Neuron (in vitro differentiated cells): ENCODE data around the gene NPTX1.

Experiments used
- H2AFZ ChIP-seq: one replicate; pipeline ENCODE4 v1.6.1; 2013; ENCODE audit warnings: low read depth, mild to moderate bottlenecking, inconsistent platforms, low read length, moderate library complexity
- H3K27me3 ChIP-seq: one replicate; pipeline ENCODE4 v1.6.1; 2013; ENCODE audit warnings: low read length; ENCODE audit not compliant: insufficient read depth
- H3K36me3 ChIP-seq: one replicate; pipeline ENCODE4 v1.6.1; 2013; ENCODE audit warnings: low read length; ENCODE audit not compliant: insufficient read depth
- H3K4me1 ChIP-seq: one replicate; pipeline ENCODE4 v1.6.1; 2013; ENCODE audit warnings: low read length; ENCODE audit not compliant: insufficient read depth
- H3K4me3 ChIP-seq: 2 replicates; pipeline ENCODE4 v1.5.1; 2013; ENCODE audit warnings: mild to moderate bottlenecking, low read length, moderate library complexity
- H3K9me3 ChIP-seq: one replicate; pipeline ENCODE4 v1.6.1; 2013; ENCODE audit warnings: low read length

Gene NPTX1

DNA sequence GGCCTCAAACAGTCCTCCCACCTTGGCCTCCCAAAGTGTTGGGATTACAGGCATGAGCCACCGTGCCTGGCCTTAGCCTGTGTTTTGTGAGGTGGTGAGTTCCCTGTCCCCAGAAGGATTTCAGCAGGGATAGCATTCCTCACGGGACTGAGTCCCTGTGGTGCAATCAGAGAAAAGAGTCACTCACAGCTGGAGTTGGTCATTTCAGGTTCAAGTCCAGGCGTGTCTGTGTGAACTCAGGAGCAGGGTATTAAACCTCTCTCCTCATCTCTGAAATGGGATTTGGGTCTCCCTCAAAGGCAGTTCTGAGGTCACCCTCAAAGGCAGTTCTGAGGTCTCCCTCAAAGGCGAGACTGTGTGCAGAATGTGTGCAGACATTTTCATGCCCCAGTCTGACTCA lies 28.6 kb downstream of the NPTX1 start:
- Histone ChIP-seq H3K4me3 (no peak overlapping the region), H2AFZ (no peak overlapping the region), H3K27me3 (peaks cover 25% of the 10 kb centered on the region), H3K9me3 (no peaks in the 10 kb centered on the region), H3K36me3 (no peaks in the 10 kb centered on the region), H3K4me1 (peaks cover 13% of the 10 kb centered on the region)

DNA sequence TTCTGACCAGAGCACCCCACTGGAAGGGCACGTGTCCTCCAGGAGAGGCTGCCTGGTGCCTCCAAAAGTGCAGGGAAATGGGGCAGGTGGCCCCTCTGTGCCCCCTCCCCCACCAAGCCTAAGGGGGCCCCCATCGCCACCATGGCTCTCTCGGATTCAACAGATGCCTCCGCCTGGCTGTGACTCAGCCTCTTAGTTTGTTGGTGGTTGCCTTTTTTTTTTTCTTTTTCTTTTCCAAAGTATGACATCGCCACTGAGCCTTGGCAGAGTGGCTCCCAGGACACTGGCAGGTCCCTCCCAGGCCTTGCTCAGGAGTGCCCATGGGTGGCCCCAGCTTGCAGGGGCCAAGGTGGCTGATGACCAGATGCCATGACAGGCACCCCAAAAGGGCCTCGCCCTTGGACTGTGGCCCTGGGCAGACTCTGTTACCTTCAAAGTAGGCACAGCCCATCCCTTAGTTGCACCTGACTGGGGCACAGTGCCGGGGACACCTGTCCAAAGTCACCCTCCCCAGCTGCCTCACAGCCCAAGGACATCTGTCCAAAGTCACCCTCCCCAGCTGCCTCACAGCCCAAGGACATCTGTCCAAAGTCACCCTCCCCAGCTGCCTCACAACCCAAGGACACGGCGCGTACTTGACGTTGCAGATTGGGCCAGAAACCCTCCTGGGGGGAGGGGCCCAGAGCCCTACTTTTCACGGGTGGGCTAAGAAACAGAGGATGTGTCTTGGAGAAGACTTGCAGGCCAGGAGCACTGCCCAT lies 29.6 kb downstream of the NPTX1 start:
- no peak overlapping the region for H3K4me3 ChIP-seq
- peaks cover 13% of the 10 kb centered on the region for H3K4me1 ChIP-seq
- H3K27me3 ChIP-seq = peaks cover 25% of the 10 kb centered on the region
- no peaks in the 10 kb centered on the region for H3K9me3 ChIP-seq
- H2AFZ ChIP-seq = no peak overlapping the region
- no peaks in the 10 kb centered on the region for H3K36me3 ChIP-seq

DNA sequence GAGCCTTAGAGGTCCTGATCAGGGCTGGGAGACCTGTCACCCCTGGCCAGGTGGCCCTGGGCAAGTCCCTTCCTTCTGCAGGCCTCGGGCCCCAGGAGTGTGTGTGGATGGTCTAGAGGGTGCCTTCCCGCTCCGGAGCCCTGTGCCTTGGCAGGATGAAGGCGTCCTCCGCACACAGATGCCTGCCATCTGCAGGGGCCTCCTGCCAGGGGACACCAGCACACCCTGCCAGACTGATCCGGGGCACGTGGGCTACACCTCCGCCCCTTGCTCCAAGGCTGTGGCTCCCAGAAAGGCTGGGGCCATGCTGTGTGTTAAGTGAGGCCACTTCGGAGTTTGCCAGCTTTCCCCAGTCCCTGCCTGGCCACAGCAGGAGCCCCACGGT lies 30.7 kb downstream of the NPTX1 start:
- peaks cover 25% of the 10 kb centered on the region for H3K27me3 ChIP-seq
- no peaks in the 10 kb centered on the region for H3K36me3 ChIP-seq

DNA sequence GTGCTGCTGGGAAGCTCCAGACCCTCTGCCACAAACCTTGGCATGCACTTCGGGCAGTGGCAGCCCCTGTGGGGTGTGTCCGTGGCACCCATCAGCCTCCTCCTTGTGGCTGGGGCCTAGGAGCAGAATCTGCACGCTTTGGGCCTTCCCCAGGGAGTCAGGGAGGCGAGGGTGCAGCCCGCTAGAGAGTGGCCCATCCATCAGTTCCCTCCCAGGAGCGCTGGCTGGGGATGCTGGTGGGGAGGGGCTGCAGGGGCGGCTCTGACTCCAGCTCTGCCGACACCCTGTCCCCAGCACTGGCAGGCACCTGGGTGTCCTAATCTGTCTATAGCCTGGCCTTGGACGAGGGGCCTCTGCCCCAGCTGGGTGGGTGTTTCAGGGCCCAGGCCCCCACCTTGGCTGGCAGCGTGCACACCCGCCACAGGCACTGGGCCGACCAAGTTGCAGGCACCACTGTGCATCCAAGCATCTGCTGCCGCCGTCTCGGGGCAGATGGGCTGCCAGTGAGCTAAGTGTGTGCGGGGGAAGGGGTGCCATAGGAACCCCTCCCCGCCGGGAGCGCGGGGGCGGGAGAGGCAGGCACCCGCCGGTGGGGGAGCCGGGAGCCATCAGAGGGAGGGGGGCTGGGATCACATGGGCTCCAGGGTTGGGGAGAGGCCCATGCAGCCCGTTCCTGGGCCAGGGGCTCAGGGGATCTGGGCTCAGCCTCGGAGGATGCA lies 31.2 kb downstream of the NPTX1 start:
- Histone ChIP-seq H3K36me3 (no peaks in the 10 kb centered on the region), H3K4me3 (no peak overlapping the region), H2AFZ (no peak overlapping the region), H3K4me1 (peaks cover 13% of the 10 kb centered on the region), H3K27me3 (peaks cover 25% of the 10 kb centered on the region), H3K9me3 (no peaks in the 10 kb centered on the region)

More for the DNA sequence above, 30.7 kb downstream of the NPTX1 start:
- Histone ChIP-seq H2AFZ (no peak overlapping the region), H3K4me1 (peaks cover 13% of the 10 kb centered on the region), H3K9me3 (no peaks in the 10 kb centered on the region), H3K4me3 (no peak overlapping the region)

DNA sequence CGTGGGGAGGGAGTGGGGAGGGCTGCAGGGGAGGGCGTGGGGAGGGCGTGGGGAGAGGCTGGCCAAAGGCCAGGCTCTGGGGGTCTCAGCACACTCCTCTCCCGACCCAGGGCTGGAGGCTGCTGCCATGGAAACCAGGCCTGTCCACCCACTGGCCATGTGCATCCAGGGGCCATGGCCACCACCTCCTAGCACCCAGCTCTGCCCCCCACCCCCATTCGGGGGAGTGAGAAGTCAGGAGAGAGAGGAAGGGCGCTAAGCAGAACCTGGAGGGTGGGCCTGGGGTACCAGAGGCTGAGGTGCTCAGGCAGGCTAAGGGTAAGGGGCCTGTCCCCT lies 31.8 kb downstream of the NPTX1 start:
- Histone ChIP-seq H3K4me1 (peaks cover 13% of the 10 kb centered on the region), H3K36me3 (no peaks in the 10 kb centered on the region)

DNA sequence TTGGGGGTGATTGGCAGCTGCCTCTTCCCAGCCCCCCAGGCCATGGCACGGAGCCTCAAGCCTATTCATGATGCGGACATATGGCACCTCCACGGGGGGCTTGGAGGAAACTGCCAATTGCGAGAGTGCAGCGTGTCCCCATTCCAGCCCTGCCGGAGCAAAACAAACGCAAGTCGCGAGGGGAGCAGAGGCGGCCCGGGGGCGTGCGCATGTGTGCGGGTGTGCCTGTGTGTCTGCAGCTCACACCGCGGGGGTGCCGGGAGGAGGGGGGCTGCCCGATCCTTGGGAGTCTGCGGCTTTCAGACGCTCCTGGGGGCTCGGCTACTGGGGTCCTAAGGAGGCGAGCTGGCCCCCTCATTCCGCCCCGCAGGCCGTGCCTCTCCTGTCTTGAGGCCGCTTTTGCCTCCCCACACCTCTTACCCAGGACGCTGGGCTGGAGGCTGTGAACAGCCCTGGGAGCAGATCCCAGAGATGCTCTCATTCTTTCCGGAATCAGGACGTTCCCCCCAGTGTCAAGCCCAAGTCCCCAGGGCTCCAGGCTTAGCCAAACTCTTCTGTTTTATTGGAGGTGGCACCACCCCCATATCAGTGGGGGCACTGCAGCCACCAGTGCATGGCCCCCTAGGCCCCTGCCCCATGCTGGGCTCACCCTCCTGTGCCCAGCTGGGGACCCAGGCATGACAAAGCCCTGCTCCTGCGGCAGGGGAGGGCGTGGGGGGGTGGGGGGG lies 32.3 kb downstream of the NPTX1 start:
- peaks cover 13% of the 10 kb centered on the region for H3K4me1 ChIP-seq
- H3K9me3 ChIP-seq = no peaks in the 10 kb centered on the region
- H3K36me3 ChIP-seq = no peaks in the 10 kb centered on the region
- no peak overlapping the region for H3K4me3 ChIP-seq
- peaks cover 23% of the 10 kb centered on the region for H3K27me3 ChIP-seq
- no peak overlapping the region for H2AFZ ChIP-seq

More for the DNA sequence above, 31.8 kb downstream of the NPTX1 start:
- Histone ChIP-seq H2AFZ (no peak overlapping the region), H3K27me3 (peaks cover 25% of the 10 kb centered on the region), H3K9me3 (no peaks in the 10 kb centered on the region), H3K4me3 (no peak overlapping the region)

DNA sequence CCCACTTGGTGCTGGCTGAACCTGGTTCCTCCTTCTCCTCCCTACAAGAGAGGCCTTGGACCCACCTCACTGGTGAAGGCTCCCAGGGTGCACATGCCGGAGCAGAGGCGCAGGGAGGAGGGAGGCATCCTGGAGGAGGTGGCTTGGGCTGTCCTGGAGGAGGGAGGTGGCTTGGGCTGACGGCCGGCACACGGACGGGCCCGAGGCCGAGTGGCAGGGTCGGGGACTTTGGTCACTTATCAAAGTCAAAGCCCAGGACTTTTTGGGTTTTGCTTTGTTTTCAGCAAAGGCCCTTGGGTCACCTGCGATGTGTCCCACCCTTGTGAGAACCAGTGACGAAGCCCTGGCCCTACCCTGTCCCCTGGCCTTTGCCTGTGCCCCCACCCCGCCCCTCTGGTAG lies 32.9 kb downstream of the NPTX1 start:
- Histone ChIP-seq H3K4me3 (no peak overlapping the region), H3K4me1 (peaks cover 13% of the 10 kb centered on the region), H3K9me3 (no peaks in the 10 kb centered on the region), H3K36me3 (no peaks in the 10 kb centered on the region), H3K27me3 (peaks cover 20% of the 10 kb centered on the region), H2AFZ (no peak overlapping the region)

DNA sequence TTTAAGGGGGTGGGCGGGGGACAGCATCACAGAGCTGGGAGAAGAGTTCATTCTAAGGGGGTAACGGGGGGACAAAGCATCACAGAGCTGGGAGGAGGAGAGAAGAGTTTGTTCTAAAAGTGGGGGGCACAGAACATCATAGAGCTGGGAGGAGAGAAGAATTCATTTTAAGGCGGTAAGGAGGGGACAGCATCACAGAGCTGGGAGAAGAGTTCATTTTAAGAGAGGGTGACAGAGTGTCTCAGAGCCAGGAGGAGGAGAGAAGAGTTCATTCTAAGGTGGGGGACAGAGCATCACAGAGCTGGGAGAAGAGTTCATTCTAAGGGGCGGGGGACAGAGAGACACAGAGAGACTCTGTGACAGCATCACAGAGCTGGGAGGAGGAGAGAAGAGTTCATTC lies 33.6 kb downstream of the NPTX1 start:
- Histone ChIP-seq H2AFZ (no peak overlapping the region), H3K4me1 (peaks cover 13% of the 10 kb centered on the region), H3K36me3 (no peaks in the 10 kb centered on the region), H3K27me3 (peaks cover 15% of the 10 kb centered on the region), H3K4me3 (no peak overlapping the region), H3K9me3 (no peaks in the 10 kb centered on the region)

DNA sequence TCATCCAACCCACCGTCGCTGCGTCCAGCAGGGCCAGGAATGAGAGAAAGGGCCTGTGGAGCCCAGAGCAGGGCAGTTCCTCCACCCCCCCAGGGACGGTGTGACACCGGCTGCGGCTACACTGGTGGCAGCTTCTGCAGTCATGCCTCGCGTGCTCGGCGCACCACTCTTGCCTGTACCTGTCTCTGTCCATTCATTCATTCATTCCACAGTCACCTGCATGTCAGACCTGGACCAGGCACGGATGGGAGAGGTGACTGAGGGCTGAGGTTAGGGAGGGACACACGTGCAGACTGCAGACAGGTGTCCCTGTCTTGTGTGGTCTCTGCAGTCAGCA lies 34.1 kb downstream of the NPTX1 start:
- no peak overlapping the region for H3K4me3 ChIP-seq
- no peaks in the 10 kb centered on the region for H3K9me3 ChIP-seq
- peaks cover 15% of the 10 kb centered on the region for H3K27me3 ChIP-seq
- H3K4me1 ChIP-seq = peaks cover 13% of the 10 kb centered on the region
- H3K36me3 ChIP-seq = no peaks in the 10 kb centered on the region
- H2AFZ ChIP-seq = no peak overlapping the region

DNA sequence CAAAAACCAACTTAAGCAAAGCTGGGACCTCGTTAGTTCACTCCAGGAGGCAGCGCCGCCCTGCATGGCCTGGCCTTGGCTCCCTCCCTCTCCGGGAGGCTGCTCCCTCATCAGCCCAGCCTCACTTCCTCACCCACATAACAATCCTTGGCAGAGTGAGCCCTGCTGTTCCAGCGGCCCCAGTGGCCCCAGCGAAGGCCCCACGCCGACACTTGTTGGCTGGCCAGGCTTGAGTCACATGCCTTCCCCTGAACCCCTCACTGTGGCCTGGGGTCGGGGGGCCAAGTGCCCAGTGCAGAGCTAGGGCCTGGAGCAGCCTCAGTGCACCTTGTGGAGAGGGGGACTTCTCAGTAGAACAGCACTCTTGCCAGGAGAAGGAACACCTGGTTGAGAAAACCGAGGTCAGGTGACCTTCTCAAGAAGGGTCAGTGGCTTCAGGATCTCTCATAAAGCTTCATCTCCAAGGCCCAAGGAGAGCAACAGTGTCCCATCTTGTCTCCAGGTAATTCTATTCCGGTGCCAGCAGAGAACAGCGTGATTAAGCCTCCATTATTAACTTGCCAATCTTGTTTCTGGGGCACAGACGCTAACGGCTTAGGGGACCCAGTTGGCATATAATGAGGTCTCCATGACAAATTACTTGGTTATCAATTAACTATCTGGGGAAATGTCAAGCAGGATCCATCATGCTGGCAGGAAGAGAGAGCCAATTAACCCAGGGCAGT lies 34.6 kb downstream of the NPTX1 start:
- Histone ChIP-seq H3K4me3 (no peak overlapping the region), H3K27me3 (peaks cover 15% of the 10 kb centered on the region)

DNA sequence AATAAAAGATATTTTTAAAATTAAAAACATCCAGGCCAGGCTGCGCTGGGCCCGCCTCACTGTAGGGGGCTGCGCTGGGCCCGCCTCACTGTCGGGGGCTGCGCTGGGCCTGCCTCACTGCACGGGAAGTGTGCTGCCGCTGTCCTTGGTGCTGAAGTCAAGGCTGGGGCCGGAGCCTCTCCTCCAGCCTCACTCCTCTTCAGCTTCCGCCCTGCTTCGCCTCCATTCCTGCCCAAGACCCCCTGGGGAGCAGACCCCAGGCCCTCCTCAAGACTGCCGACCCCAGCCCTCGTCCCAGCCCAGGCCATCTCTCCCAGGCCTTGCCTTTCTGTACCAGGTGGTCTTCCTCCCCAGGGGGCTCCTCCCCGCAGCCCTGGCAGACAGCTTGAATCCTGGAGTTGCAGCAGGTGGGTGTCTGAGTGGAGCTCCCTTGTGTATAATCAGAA lies 35.3 kb downstream of the NPTX1 start:
- no peak overlapping the region for H3K4me3 ChIP-seq

More for the DNA sequence above, 34.6 kb downstream of the NPTX1 start:
- Histone ChIP-seq H3K9me3 (no peaks in the 10 kb centered on the region), H3K36me3 (no peaks in the 10 kb centered on the region), H2AFZ (no peak overlapping the region), H3K4me1 (peaks cover 13% of the 10 kb centered on the region)

DNA sequence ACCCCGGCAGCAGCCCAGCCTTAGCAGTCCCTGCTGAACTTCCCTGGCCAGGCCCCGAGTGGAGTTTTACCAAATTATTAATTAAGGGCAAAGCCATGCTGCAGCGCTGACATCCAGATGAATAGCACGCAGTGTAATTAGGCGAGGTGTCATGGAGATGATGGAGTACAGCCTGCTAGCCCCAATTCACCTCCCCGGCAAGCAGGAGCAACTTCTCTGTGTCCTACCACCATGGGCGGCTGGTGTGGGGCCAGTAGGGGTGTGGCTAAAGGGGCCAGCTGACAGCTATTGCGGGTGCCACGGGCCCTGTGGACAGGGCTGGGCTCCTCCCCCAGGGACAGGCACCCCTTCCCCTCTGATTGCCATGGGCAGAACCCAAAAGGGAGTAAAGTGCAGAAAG lies 36.9 kb downstream of the NPTX1 start:
- H3K27me3 ChIP-seq = peaks cover 8% of the 10 kb centered on the region
- H3K4me1 ChIP-seq = peaks cover 6% of the 10 kb centered on the region
- H3K36me3 ChIP-seq = no peaks in the 10 kb centered on the region
- H3K9me3 ChIP-seq = peaks cover 1% of the 10 kb centered on the region
- H2AFZ ChIP-seq = no peak overlapping the region
- H3K4me3 ChIP-seq = no peak overlapping the region

More for the DNA sequence above, 35.3 kb downstream of the NPTX1 start:
- peaks cover 13% of the 10 kb centered on the region for H3K4me1 ChIP-seq
- no peaks in the 10 kb centered on the region for H3K9me3 ChIP-seq
- H3K36me3 ChIP-seq = no peaks in the 10 kb centered on the region
- H3K27me3 ChIP-seq = peaks cover 13% of the 10 kb centered on the region
- H2AFZ ChIP-seq = no peak overlapping the region

DNA sequence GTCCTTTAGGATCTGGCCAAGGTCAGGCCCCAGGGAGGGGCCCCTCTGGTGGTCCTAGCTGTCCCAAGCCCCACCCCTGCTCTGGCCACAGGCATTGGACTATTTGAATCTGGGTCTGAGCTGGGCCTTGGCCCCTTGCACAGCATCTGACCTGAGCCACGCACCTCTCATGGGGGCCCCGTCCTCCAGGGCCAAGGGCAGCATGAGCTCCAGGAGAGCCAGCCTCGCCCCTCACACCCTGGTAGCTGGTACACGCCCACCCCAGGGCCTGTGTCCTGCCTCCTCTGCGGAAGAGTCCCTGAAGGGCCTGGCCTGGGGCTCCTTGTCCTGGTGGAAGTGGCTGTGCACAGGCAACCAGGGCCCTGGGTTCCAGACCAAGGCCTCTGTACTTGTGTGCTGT lies 37.6 kb downstream of the NPTX1 start:
- Histone ChIP-seq H2AFZ (no peak overlapping the region), H3K9me3 (peaks cover 1% of the 10 kb centered on the region)

More for the DNA sequence above, 37.6 kb downstream of the NPTX1 start:
- Histone ChIP-seq H3K4me3 (no peak overlapping the region), H3K4me1 (peaks cover under 1% of the 10 kb centered on the region), H3K27me3 (peaks cover 8% of the 10 kb centered on the region), H3K36me3 (no peaks in the 10 kb centered on the region)
